Activated naive CD8-positive, alpha-beta T cell treated with anti-CD3 and anti-CD28 coated beads, Interleukin-2, amount 50 U/mL, for 24 hours (primary cell): ENCODE data around the gene CENPX.

Experiments
- ATAC-seq: fragments of 150-1000 bp; cut with Tn5 transposase; one replicate; pipeline ENCODE4 v1.10.0; 2021
- DNase-seq: peaks from one replicate; pipeline ENCODE4 v3.0.0; 2021
- H3K27ac Mint-ChIP-seq: one replicate; pipeline ENCODE4 v1.8.0; 2021; ENCODE audit warnings: mild to moderate bottlenecking, mixed read lengths
- H3K27me3 Mint-ChIP-seq: one replicate; pipeline ENCODE4 v1.8.0; 2021; ENCODE audit warnings: mixed read lengths
- H3K36me3 Mint-ChIP-seq: one replicate; pipeline ENCODE4 v1.8.0; 2021; ENCODE audit warnings: low read depth, mixed read lengths
- H3K4me1 Mint-ChIP-seq: one replicate; pipeline ENCODE4 v1.8.0; 2021; ENCODE audit warnings: mixed read lengths
- H3K4me3 Mint-ChIP-seq: one replicate; pipeline ENCODE4 v1.8.0; 2021; ENCODE audit warnings: mild to moderate bottlenecking, moderate library complexity, mixed read lengths
- H3K9me3 Mint-ChIP-seq: one replicate; pipeline ENCODE4 v1.8.0; 2021; ENCODE audit warnings: mixed read lengths

The CENPX gene

GRCh38 chr17:82058855-82059249 is 36.2 kb upstream of the CENPX start:
- Mint-ChIP-seq H3K9me3 (no peaks in the 10 kb centered on the region), H3K27me3 (no peaks in the 10 kb centered on the region), H3K36me3 (peaks cover 7% of the 10 kb centered on the region), H3K27ac (no peak overlapping the region), H3K4me1 (peaks cover under 1% of the 10 kb centered on the region), H3K4me3 (no peak overlapping the region)
- DNase-seq = no peak
- ATAC-seq = no peak

GRCh38 chr17:82058230-82058854 is 35.7 kb upstream of the CENPX start:
- H3K36me3 Mint-ChIP-seq = peaks cover 7% of the 10 kb centered on the region
- H3K27ac Mint-ChIP-seq = no peak overlapping the region
- no peaks in the 10 kb centered on the region for H3K9me3 Mint-ChIP-seq
- no peak for ATAC-seq
- DNase-seq = no peak
- H3K4me1 Mint-ChIP-seq = peaks cover 5% of the 10 kb centered on the region
- H3K27me3 Mint-ChIP-seq = no peaks in the 10 kb centered on the region
- H3K4me3 Mint-ChIP-seq = no peak overlapping the region

GRCh38 chr17:82056729-82057621 is 34.3 kb upstream of the CENPX start:
- H3K27ac Mint-ChIP-seq = no peak overlapping the region
- DNase-seq = no peak

GRCh38 chr17:82055965-82056728 is 33.5 kb upstream of the CENPX start:
- H3K9me3 Mint-ChIP-seq = no peaks in the 10 kb centered on the region
- no peak overlapping the region for H3K4me3 Mint-ChIP-seq
- no peaks in the 10 kb centered on the region for H3K27me3 Mint-ChIP-seq
- no peak overlapping the region for H3K27ac Mint-ChIP-seq
- DNase-seq (no peak), ATAC-seq (no peak)
- peaks cover 7% of the 10 kb centered on the region for H3K36me3 Mint-ChIP-seq
- H3K4me1 Mint-ChIP-seq = peaks cover 11% of the 10 kb centered on the region

More at GRCh38 chr17:82056729-82057621, 34.3 kb upstream of the CENPX start:
- H3K36me3 Mint-ChIP-seq = peaks cover 7% of the 10 kb centered on the region
- no peaks in the 10 kb centered on the region for H3K9me3 Mint-ChIP-seq
- ATAC-seq = no peak
- no peaks in the 10 kb centered on the region for H3K27me3 Mint-ChIP-seq
- no peak overlapping the region for H3K4me3 Mint-ChIP-seq
- peaks cover 11% of the 10 kb centered on the region for H3K4me1 Mint-ChIP-seq

- Mint-ChIP-seq H3K27ac (no peak overlapping the region), H3K9me3 (no peaks in the 10 kb centered on the region), H3K4me3 (no peak overlapping the region), H3K27me3 (no peaks in the 10 kb centered on the region), H3K36me3 (peaks cover 7% of the 10 kb centered on the region), H3K4me1 (peaks cover 17% of the 10 kb centered on the region)
- DNase-seq (no peak), ATAC-seq (no peak)
Observed at GRCh38 chr17:82055023-82055964, 32.6 kb upstream of the CENPX start.

GRCh38 chr17:82054351-82055022 is 31.8 kb upstream of the CENPX start:
- H3K36me3 Mint-ChIP-seq = peaks cover 5% of the 10 kb centered on the region
- H3K4me1 Mint-ChIP-seq = peaks cover 18% of the 10 kb centered on the region
- H3K27ac Mint-ChIP-seq = no peak overlapping the region
- H3K9me3 Mint-ChIP-seq = no peaks in the 10 kb centered on the region
- H3K27me3 Mint-ChIP-seq = no peaks in the 10 kb centered on the region
- no peak overlapping the region for H3K4me3 Mint-ChIP-seq
- no peak for DNase-seq
- ATAC-seq = no peak

GRCh38 chr17:82053556-82054263 is 31.0 kb upstream of the CENPX start:
- no peaks in the 10 kb centered on the region for H3K9me3 Mint-ChIP-seq
- no peak for ATAC-seq
- H3K27ac Mint-ChIP-seq = peak overlapping the region; percentile 39
- peaks cover 18% of the 10 kb centered on the region for H3K4me1 Mint-ChIP-seq
- peak overlapping the region; percentile 81 for H3K4me3 Mint-ChIP-seq
- peaks cover 5% of the 10 kb centered on the region for H3K36me3 Mint-ChIP-seq
- no peak for DNase-seq
- no peaks in the 10 kb centered on the region for H3K27me3 Mint-ChIP-seq

GRCh38 chr17:82053130-82053529 is 30.5 kb upstream of the CENPX start:
- H3K27me3 Mint-ChIP-seq = no peaks in the 10 kb centered on the region
- H3K4me3 Mint-ChIP-seq = peak overlapping the region; percentile 81
- no peaks in the 10 kb centered on the region for H3K9me3 Mint-ChIP-seq
- DNase-seq (no peak), ATAC-seq (no peak)
- H3K36me3 Mint-ChIP-seq = peaks cover 5% of the 10 kb centered on the region
- H3K27ac Mint-ChIP-seq = peak overlapping the region; percentile 39
- peaks cover 18% of the 10 kb centered on the region for H3K4me1 Mint-ChIP-seq

- Mint-ChIP-seq H3K4me3 (peak overlapping the region; percentile 81), H3K27me3 (no peaks in the 10 kb centered on the region), H3K4me1 (peaks cover 18% of the 10 kb centered on the region), H3K36me3 (peaks cover 2% of the 10 kb centered on the region), H3K27ac (peak overlapping the region; percentile 46), H3K9me3 (no peaks in the 10 kb centered on the region)
- ATAC-seq = no peak
- DNase-seq = no peak
Observed at GRCh38 chr17:82052638-82053059, 30.0 kb upstream of the CENPX start.

GRCh38 chr17:82051776-82052637 is 29.3 kb upstream of the CENPX start, which contains the start of the genes GPS1 and RFNG:
Gene GPS1, plus strand, starts transcription at chr17:82051898. Its CDS starts 34 bp downstream, at chr17:82051932.
Gene RFNG, minus strand, starts transcription at chr17:82051811. Its CDS starts 45 bp downstream, at chr17:82051766.
- Mint-ChIP-seq H3K4me1 (peaks cover 18% of the 10 kb centered on the region), H3K4me3 (peak within 1 kb of the TSS; percentile 81), H3K27me3 (no peaks in the 10 kb centered on the region), H3K9me3 (no peaks in the 10 kb centered on the region), H3K36me3 (peaks cover 2% of the 10 kb centered on the region), H3K27ac (peak within 1 kb of the TSS; percentile 46)
- peak; percentile 76 for ATAC-seq
- DNase-seq = peak; percentile 91

GRCh38 chr17:82050761-82051641 is 28.3 kb upstream of the CENPX start:
- peaks cover 18% of the 10 kb centered on the region for H3K4me1 Mint-ChIP-seq
- peak overlapping the region; percentile 39 for H3K27ac Mint-ChIP-seq
- ATAC-seq = no peak
- no peaks in the 10 kb centered on the region for H3K27me3 Mint-ChIP-seq
- peaks cover under 1% of the 10 kb centered on the region for H3K36me3 Mint-ChIP-seq
- H3K9me3 Mint-ChIP-seq = no peaks in the 10 kb centered on the region
- H3K4me3 Mint-ChIP-seq = peak overlapping the region; percentile 77
- no peak for DNase-seq
